T-cell (primary cell): Measurements from ENCODE around the gene ISM1. TPM values are rescaled to one million over a fixed set of nuclear protein-coding genes. Genes with fewer than 3 reads are reported as not detected.

Experiments used
- ATAC-seq, 4 experiments: fragments of 200-7000 bp in 3 of 4; fragments of 150-1000 bp in 1 of 4; cut with Tn5 transposase; replicated peaks in 1 of 4; 1 replicate in 3 of 4; 2 replicates in 1 of 4; pipeline ENCODE4 v1.10.0; 2021; ENCODE audit warnings: moderate library complexity in 3 of 4, mild to moderate bottlenecking in 2 of 4, moderate number of reproducible peaks in 1 of 4
- CTCF ChIA-PET, 2 donors: fragments of 300-600 bp; sonication (Branson Sonifier 250); formaldehyde crosslinking; loops; one replicate each; lab custom pipeline; 2022; ENCODE audit warnings: antibody characterized with exemption in 2 of 2; lab: Charles Lee
- POLR2A ChIA-PET, 2 donors: fragments of 300-600 bp; sonication (Branson Sonifier 250); formaldehyde crosslinking; loops; one replicate each; lab custom pipeline; 2022; ENCODE audit warnings: antibody characterized with exemption in 2 of 2; lab: Charles Lee
- DNase-seq, 35 experiments: peaks; one replicate each; pipeline versions ENCODE4 v3.0.0 to v3.0.0-alpha.2; 2013 to 2023
- H3K27ac ChIP-seq: one replicate; pipeline ENCODE4 v1.5.1; 2013; ENCODE audit warnings: low read length
- H3K27me3 ChIP-seq, 2 experiments: replicated peaks in 1 of 2; 1 replicate in 1 of 2; 2 replicates in 1 of 2; pipeline versions ENCODE4 v1.6.1 to v1.7.0; 2013; ENCODE audit warnings: low read length in 1 of 2, mixed read lengths in 1 of 2; ENCODE audit not compliant: control insufficient read depth in 2 of 2, insufficient read depth in 2 of 2; ENCODE audit errors: extremely low read depth in 1 of 2
- H3K36me3 ChIP-seq, 2 donors: 1 replicate in 1 of 2; 2 replicates in 1 of 2; pipeline versions ENCODE4 v1.6.1 to v1.7.0; 2013; ENCODE audit warnings: low read length in 1 of 2; ENCODE audit not compliant: control insufficient read depth in 2 of 2, insufficient read depth in 1 of 2; ENCODE audit errors: extremely low read depth in 1 of 2
- H3K4me1 ChIP-seq, 2 experiments: 1 replicate in 1 of 2; 2 replicates in 1 of 2; pipeline versions ENCODE4 v1.6.1 to v1.7.0; 2013; ENCODE audit warnings: low read length in 2 of 2, mixed read lengths in 1 of 2; ENCODE audit not compliant: insufficient read depth in 2 of 2, control insufficient read depth in 1 of 2; ENCODE audit errors: extremely low read depth in 1 of 2
- H3K4me3 ChIP-seq, 2 donors: 1 replicate in 1 of 2; 2 replicates in 1 of 2; pipeline versions ENCODE4 v1.5.1 to v1.7.0; 2013; ENCODE audit warnings: mild to moderate bottlenecking in 2 of 2, low read length in 1 of 2, moderate library complexity in 1 of 2; ENCODE audit not compliant: control insufficient read depth in 1 of 2; ENCODE audit errors: extremely low read depth in 1 of 2
- H3K9me3 ChIP-seq: 2 replicates; pipeline ENCODE4 v1.7.0; 2013
- H3K27ac Mint-ChIP-seq, 2 donors: one replicate each; pipeline ENCODE4 v1.8.0; 2020 to 2021; ENCODE audit warnings: mild to moderate bottlenecking in 2 of 2, mixed read lengths in 2 of 2
- H3K27me3 Mint-ChIP-seq, 2 donors: one replicate each; pipeline ENCODE4 v1.8.0; 2021 to 2022; ENCODE audit warnings: mixed read lengths in 2 of 2
- H3K36me3 Mint-ChIP-seq: one replicate; pipeline ENCODE4 v1.8.0; 2021; ENCODE audit warnings: mixed read lengths
- H3K4me1 Mint-ChIP-seq, 3 donors: one replicate each; pipeline ENCODE4 v1.8.0; 2020 to 2022; ENCODE audit warnings: mixed read lengths in 3 of 3, mild to moderate bottlenecking in 1 of 3
- H3K4me3 Mint-ChIP-seq, 3 donors: one replicate each; pipeline ENCODE4 v1.8.0; 2020 to 2022; ENCODE audit warnings: mild to moderate bottlenecking in 3 of 3, mixed read lengths in 3 of 3, moderate library complexity in 3 of 3
- H3K9me3 Mint-ChIP-seq, 3 donors: one replicate each; pipeline ENCODE4 v1.8.0; 2020 to 2022; ENCODE audit warnings: mixed read lengths in 3 of 3
- WGBS: methylation state at CpG from one replicate; pipeline ENCODE4 v1.1.5; 2013; ENCODE audit warnings: missing lambda C conversion rate; ENCODE audit not compliant: insufficient coverage; 5-methylcytosine and 5-hydroxymethylcytosine counted together
- total RNA-seq, 35 experiments: library from RNA in 6 of 35; stranded (reverse) in 6 of 35; fragments of 120-200 nt in 1 of 35; gene quantifications; one replicate each; pipeline versions ENCODE4 v1.2.1 to v1.2.4 and lab custom pipeline; 2013 to 2026

Gene ISM1
- total RNA-seq, 5 donors from 2014 or later (not counting 1 experiment from before 2014, with no cell fraction given), result 2.9 to 6.2 (median 4.5) TPM

GRCh38 chr20:13278812-13279570 lies 57.9 kb downstream of the ISM1 start:
- no peaks in the 10 kb centered on the region for H3K4me1 ChIP-seq
- no peaks in the 10 kb centered on the region for H3K27me3 Mint-ChIP-seq
- H3K4me3 Mint-ChIP-seq, result no peak overlapping the region
- 92% methylated on average over 3 of the region's 5 CpGs for WGBS
- no peak overlapping the region for H3K27ac Mint-ChIP-seq
- ATAC-seq (no peak), DNase-seq (no peak)
- no peaks in the 10 kb centered on the region for H3K27me3 ChIP-seq
- peaks cover 27% of the 10 kb centered on the region for H3K36me3 Mint-ChIP-seq
- no peaks in the 10 kb centered on the region for H3K4me1 Mint-ChIP-seq
- no peaks in the 10 kb centered on the region for H3K9me3 Mint-ChIP-seq
- no peaks in the 10 kb centered on the region for H3K9me3 ChIP-seq
- ChIA-PET CTCF (interaction anchor here in 1 of 2 donors (0.5 to 0.6 kb wide), 2 partner anchors 162 to 493 kb away, joined by 4 to 8 read pairs; no protein-coding TSS in a partner anchor), POLR2A (interaction anchor here in 1 of 2 donors (1.0 kb wide), 1 partner anchor 13 kb away, joined by 3 read pairs; no protein-coding TSS in a partner anchor)
- H3K27ac ChIP-seq, result no peak overlapping the region
- H3K4me3 ChIP-seq, result no peak overlapping the region
- no peaks in the 10 kb centered on the region for H3K36me3 ChIP-seq

GRCh38 chr20:13280609-13281324 lies 59.7 kb downstream of the ISM1 start:
- H3K36me3 Mint-ChIP-seq, result peaks cover 27% of the 10 kb centered on the region
- no peak overlapping the region for H3K4me3 Mint-ChIP-seq
- DNase-seq (no peak), ATAC-seq (no peak)
- WGBS, result 67% methylated on average over 1 of the region's 2 CpGs
- Histone ChIP-seq H3K27ac (no peak overlapping the region), H3K27me3 (no peaks in the 10 kb centered on the region), H3K4me3 (no peak overlapping the region), H3K36me3 (no peaks in the 10 kb centered on the region), H3K4me1 (no peaks in the 10 kb centered on the region), H3K9me3 (no peaks in the 10 kb centered on the region)
- H3K9me3 Mint-ChIP-seq, result no peaks in the 10 kb centered on the region
- POLR2A ChIA-PET, result no interaction called here
- H3K27me3 Mint-ChIP-seq, result no peaks in the 10 kb centered on the region
- H3K27ac Mint-ChIP-seq, result no peak overlapping the region
- CTCF ChIA-PET, result no interaction called here
- H3K4me1 Mint-ChIP-seq, result no peaks in the 10 kb centered on the region

- Histone ChIP-seq H3K4me1 (no peaks in the 10 kb centered on the region), H3K9me3 (no peaks in the 10 kb centered on the region), H3K36me3 (no peaks in the 10 kb centered on the region), H3K27ac (no peak overlapping the region), H3K27me3 (no peaks in the 10 kb centered on the region), H3K4me3 (no peak overlapping the region)
- Mint-ChIP-seq H3K9me3 (no peaks in the 10 kb centered on the region), H3K4me3 (no peak overlapping the region), H3K4me1 (no peaks in the 10 kb centered on the region), H3K27me3 (no peaks in the 10 kb centered on the region), H3K36me3 (peaks cover 25% of the 10 kb centered on the region), H3K27ac (no peak overlapping the region)
- ChIA-PET POLR2A (no interaction called here), CTCF (interaction anchor here in 1 of 2 donors (1.2 kb wide), 1 partner anchor 24 kb away, joined by 5 read pairs; no protein-coding TSS in a partner anchor)
- ATAC-seq (no peak), DNase-seq (no peak)
- 69% methylated on average over 8 of the region's 14 CpGs for WGBS
Observed at GRCh38 chr20:13283869-13284829, 63.1 kb downstream of the ISM1 start.

- ChIA-PET CTCF (interaction anchor here in 1 of 2 donors (1.2 kb wide), 1 partner anchor 25 kb away, joined by 5 read pairs; no protein-coding TSS in a partner anchor), POLR2A (no interaction called here)
- H3K27ac Mint-ChIP-seq, result no peak overlapping the region
- DNase-seq, result no peak
- no peaks in the 10 kb centered on the region for H3K9me3 ChIP-seq
- no peaks in the 10 kb centered on the region for H3K27me3 ChIP-seq
- no peaks in the 10 kb centered on the region for H3K27me3 Mint-ChIP-seq
- no peaks in the 10 kb centered on the region for H3K9me3 Mint-ChIP-seq
- no peak overlapping the region for H3K4me3 ChIP-seq
- WGBS, result no CpG with 5 or more reads among the region's 1 CpG
- H3K4me3 Mint-ChIP-seq, result no peak overlapping the region
- H3K27ac ChIP-seq, result no peak overlapping the region
- no peaks in the 10 kb centered on the region for H3K4me1 ChIP-seq
- peaks cover 22% of the 10 kb centered on the region for H3K36me3 Mint-ChIP-seq
- ATAC-seq, result no peak
- H3K36me3 ChIP-seq, result no peaks in the 10 kb centered on the region
- H3K4me1 Mint-ChIP-seq, result no peaks in the 10 kb centered on the region
Observed at GRCh38 chr20:13284830-13285229, 63.8 kb downstream of the ISM1 start.

- Histone ChIP-seq H3K9me3 (no peaks in the 10 kb centered on the region), H3K27me3 (no peaks in the 10 kb centered on the region), H3K36me3 (no peaks in the 10 kb centered on the region), H3K27ac (no peak overlapping the region), H3K4me1 (no peaks in the 10 kb centered on the region), H3K4me3 (no peak overlapping the region)
- no peaks in the 10 kb centered on the region for H3K27me3 Mint-ChIP-seq
- no peak for DNase-seq
- no peak overlapping the region for H3K4me3 Mint-ChIP-seq
- no CpG with 5 or more reads among the region's 6 CpGs for WGBS
- H3K36me3 Mint-ChIP-seq, result peaks cover 22% of the 10 kb centered on the region
- POLR2A ChIA-PET, result no interaction called here
- no peak overlapping the region for H3K27ac Mint-ChIP-seq
- no peaks in the 10 kb centered on the region for H3K9me3 Mint-ChIP-seq
- CTCF ChIA-PET, result no interaction called here
- no peaks in the 10 kb centered on the region for H3K4me1 Mint-ChIP-seq
- ATAC-seq, result no peak
Observed at GRCh38 chr20:13285408-13285807, 64.3 kb downstream of the ISM1 start.

- Mint-ChIP-seq H3K9me3 (no peaks in the 10 kb centered on the region), H3K4me1 (no peaks in the 10 kb centered on the region), H3K27me3 (no peaks in the 10 kb centered on the region), H3K4me3 (no peak overlapping the region), H3K27ac (no peak overlapping the region), H3K36me3 (peaks cover 22% of the 10 kb centered on the region)
- WGBS, result 93% methylated on average over 3 of the region's 5 CpGs
- ATAC-seq (no peak), DNase-seq (no peak)
- ChIA-PET CTCF (no interaction called here), POLR2A (no interaction called here)
- Histone ChIP-seq H3K27me3 (no peaks in the 10 kb centered on the region), H3K4me1 (no peaks in the 10 kb centered on the region), H3K9me3 (no peaks in the 10 kb centered on the region), H3K4me3 (no peak overlapping the region), H3K27ac (no peak overlapping the region), H3K36me3 (no peaks in the 10 kb centered on the region)
Observed at GRCh38 chr20:13286052-13286451, 65.0 kb downstream of the ISM1 start.
